HEK293 (cell line): ENCODE data around the gene COTL1.

ENCODE experiments used
- CTCF ChIA-PET: fragments of 350-600 bp; formaldehyde crosslinking; extraction: SDS; loops from one replicate; lab custom pipeline; 2021; ENCODE audit warnings: antibody characterized with exemption; lab: Yijun Ruan, JAX
- POLR2A ChIA-PET: fragments of 300-600 bp; formaldehyde crosslinking; extraction: SDS; loops from one replicate; lab custom pipeline; 2020; ENCODE audit warnings: antibody characterized with exemption, inconsistent platforms; lab: Yijun Ruan, JAX
- H3K27ac ChIP-seq: fragments of 200-500 bp; sonication (Bioruptor generic); 2 replicates; pipeline ENCODE4 v1.5.1; 2014; ENCODE audit warnings: low read depth, low read length, control low read depth, inconsistent platforms; ENCODE audit errors: extremely low read depth
- H3K36me3 ChIP-seq, 2 experiments: fragments of 200-500 bp in 1 of 2; sonication (Bioruptor generic) in 1 of 2; 1 replicate in 1 of 2; 2 replicates in 1 of 2; pipeline ENCODE4 v1.5.1; 2014 to 2017; ENCODE audit warnings: inconsistent platforms in 2 of 2, low read length in 2 of 2; ENCODE audit not compliant: control insufficient read depth in 2 of 2, insufficient read depth in 1 of 2
- H3K4me1 ChIP-seq: fragments of 200-500 bp; sonication (Bioruptor generic); 2 replicates; pipeline ENCODE4 v1.5.1; 2014; ENCODE audit warnings: mild to moderate bottlenecking, low read length, inconsistent platforms; ENCODE audit not compliant: control insufficient read depth, insufficient read depth
- H3K4me3 ChIP-seq: 2 replicates; pipeline ENCODE4 v1.5.1; 2011; ENCODE audit warnings: low read depth, mild to moderate bottlenecking, control low read depth, low read length, moderate library complexity
- H3K9me3 ChIP-seq: fragments of 200-500 bp; sonication (Bioruptor generic); 2 replicates; pipeline ENCODE4 v1.5.1; 2014; ENCODE audit warnings: low read depth, low read length, inconsistent platforms; ENCODE audit not compliant: control insufficient read depth, insufficient read depth
- HOXA7 ChIP-seq: sonication (generic); formaldehyde crosslinking; IDR thresholded peaks from 2 replicates; pipeline ENCODE4 v1.8.1; 2022; ENCODE audit warnings: missing genetic modification reagents, borderline replicate concordance
- INSM2 ChIP-seq: fragments of 450-650 bp; formaldehyde crosslinking; IDR thresholded peaks from 2 replicates; pipeline ENCODE4 v1.5.1; 2016; ENCODE audit warnings: missing biosample characterization, missing genetic modification characterization
- PRDM2 ChIP-seq: fragments of 450-650 bp; formaldehyde crosslinking; IDR thresholded peaks from 2 replicates; pipeline ENCODE4 v1.5.1; 2016; ENCODE audit warnings: missing biosample characterization, missing genetic modification characterization, borderline replicate concordance
- SETDB1 ChIP-seq: IDR thresholded peaks from one replicate; pipeline ENCODE4 v1.6.1; 2017; ENCODE audit warnings: mild to moderate bottlenecking, low read length, moderate library complexity, mixed read lengths; ENCODE audit not compliant: insufficient read length
- ZIC2 ChIP-seq: fragments of 450-650 bp; formaldehyde crosslinking; IDR thresholded peaks from 2 replicates; pipeline ENCODE4 v1.5.1; 2016; ENCODE audit warnings: missing biosample characterization, missing genetic modification characterization
- ZNF169 ChIP-seq: fragments of 450-650 bp; formaldehyde crosslinking; IDR thresholded peaks from 2 replicates; pipeline ENCODE4 v1.5.1; 2016; ENCODE audit warnings: missing biosample characterization, missing genetic modification characterization
- ZNF362 ChIP-seq: fragments of 450-650 bp; formaldehyde crosslinking; IDR thresholded peaks from 2 replicates; pipeline ENCODE4 v1.5.1; 2016; ENCODE audit warnings: missing biosample characterization, missing genetic modification characterization
- ZNF433 ChIP-seq: fragments of 450-650 bp; formaldehyde crosslinking; IDR thresholded peaks from 2 replicates; pipeline ENCODE4 v1.5.1; 2016; ENCODE audit warnings: missing biosample characterization, missing genetic modification characterization, low read depth
- ZNF488 ChIP-seq: fragments of 450-650 bp; formaldehyde crosslinking; IDR thresholded peaks from 2 replicates; pipeline ENCODE4 v1.5.1; 2016; ENCODE audit warnings: missing biosample characterization, missing genetic modification characterization
- ZNF544 ChIP-seq: fragments of 450-650 bp; formaldehyde crosslinking; IDR thresholded peaks from 2 replicates; pipeline ENCODE4 v1.5.0; 2017; ENCODE audit warnings: missing biosample characterization, missing genetic modification characterization
- ZNF610 ChIP-seq: fragments of 450-650 bp; formaldehyde crosslinking; IDR thresholded peaks from 2 replicates; pipeline ENCODE4 v1.5.1; 2016; ENCODE audit warnings: missing biosample characterization, missing genetic modification characterization, borderline replicate concordance
- ZNF629 ChIP-seq: fragments of 450-650 bp; formaldehyde crosslinking; IDR thresholded peaks from 2 replicates; pipeline ENCODE4 v1.5.1; 2017; ENCODE audit warnings: missing biosample characterization, missing genetic modification characterization
- ZNF792 ChIP-seq: fragments of 450-650 bp; formaldehyde crosslinking; IDR thresholded peaks from 2 replicates; pipeline ENCODE4 v1.5.1; 2016; ENCODE audit warnings: missing biosample characterization, missing genetic modification characterization
- ZSCAN18 ChIP-seq: fragments of 450-650 bp; formaldehyde crosslinking; IDR thresholded peaks from 2 replicates; pipeline ENCODE4 v1.5.1; 2016; ENCODE audit warnings: missing biosample characterization, missing genetic modification characterization
- ZSCAN4 ChIP-seq: fragments of 450-650 bp; formaldehyde crosslinking; IDR thresholded peaks from 2 replicates; pipeline ENCODE4 v1.5.1; 2017; ENCODE audit warnings: missing biosample characterization, missing genetic modification characterization

The COTL1 gene

GRCh38 chr16:84596801-84597527, 20.9 kb downstream of the COTL1 start:
- CTCF ChIA-PET, result no interaction called here
- POLR2A ChIA-PET, result no interaction called here

GRCh38 chr16:84596161-84596560, 21.7 kb downstream of the COTL1 start:
- Histone ChIP-seq H3K4me1 (no peaks in the 10 kb centered on the region; the same call in 1 of the 2 replicates), H3K4me3 (no peak overlapping the region), H3K36me3 (no peaks in the 10 kb centered on the region), H3K9me3 (no peaks in the 10 kb centered on the region), H3K27ac (no peak overlapping the region)
- POLR2A ChIA-PET, result no interaction called here
- CTCF ChIA-PET, result interaction anchor here (0.6 kb wide), 1 partner anchor 129 kb away, joined by 3 read pairs; no protein-coding TSS in a partner anchor
- no peak for TF ChIP-seq ZNF792
- TF ChIP-seq SETDB1, result no peak
- no peak for TF ChIP-seq ZNF544
- no peak for TF ChIP-seq ZSCAN4 (tag by site-specific recombination)
- no peak for TF ChIP-seq ZNF488 (tag by site-specific recombination)
- TF ChIP-seq INSM2 (tag by site-specific recombination), result no peak

More at GRCh38 chr16:84596801-84597527, 20.9 kb downstream of the COTL1 start:
- Histone ChIP-seq H3K36me3 (no peaks in the 10 kb centered on the region), H3K4me3 (no peak overlapping the region), H3K27ac (no peak overlapping the region), H3K4me1 (no peaks in the 10 kb centered on the region; the same call in 1 of the 2 replicates), H3K9me3 (no peaks in the 10 kb centered on the region)
- no peak for TF ChIP-seq ZNF610

- no peak overlapping the region for H3K4me3 ChIP-seq
- no peaks in the 10 kb centered on the region for H3K9me3 ChIP-seq
- CTCF ChIA-PET, result no interaction called here
- H3K36me3 ChIP-seq, result peaks cover 0 to 3% of the 10 kb centered on the region in 2 experiments; a peak in 1 of 3 replicates
- H3K27ac ChIP-seq, result no peak overlapping the region
- TF ChIP-seq ZNF169 (tag by site-specific recombination), result no peak
- TF ChIP-seq ZNF433 (tag by site-specific recombination), result no peak
- TF ChIP-seq PRDM2 (tag by site-specific recombination), result no peak
- no peak for TF ChIP-seq ZSCAN18 (tag by site-specific recombination)
- TF ChIP-seq HOXA7 (CRISPR knock-in tag), result no peak
- no peak for TF ChIP-seq ZNF362
- no peak for TF ChIP-seq ZNF629 (tag by site-specific recombination)
- TF ChIP-seq ZIC2, result no peak
- TF ChIP-seq, all 188 proteins: peak for 0
- POLR2A ChIA-PET, result no interaction called here
- H3K4me1 ChIP-seq, result no peaks in the 10 kb centered on the region; the same call in 1 of the 2 replicates
These were observed 22.8 kb downstream of the COTL1 start for GRCh38 chr16:84595052-84595481.
